ENCODE results near the gene LYRM4. TPM values are rescaled to one million over a fixed set of nuclear protein-coding genes. Genes with fewer than 3 reads are reported as not detected.
"Not testable (repeated sequence)": the region's sequence is repeated elsewhere in the genome, so short reads cannot be mapped to it uniquely, and the experiment has no call there.

Gene LYRM4
- total RNA-seq, 1 experiment from 2014 or later, result 42.5 TPM

GRCh38 chr6:5081955-5082354, 178.8 kb downstream of the LYRM4 start:
- DNase-seq (ENCODE audit: low read depth), result peak; percentile 42

- no peak for DNase-seq (ENCODE audit: low read depth)
Measured at GRCh38 chr6:5081182-5081581, 179.6 kb downstream of the LYRM4 start.

- no peak for DNase-seq (ENCODE audit: low read depth)
Measured at GRCh38 chr6:5080574-5080973, 180.2 kb downstream of the LYRM4 start.

- no peak for DNase-seq (ENCODE audit: low read depth)
Measured at GRCh38 chr6:5079692-5080091, 181.1 kb downstream of the LYRM4 start.

GRCh38 chr6:5078121-5078669, 182.6 kb downstream of the LYRM4 start:
- DNase-seq (ENCODE audit: low read depth), result peak; percentile 37

GRCh38 chr6:5076931-5077330, 183.8 kb downstream of the LYRM4 start:
- no peak for DNase-seq (ENCODE audit: low read depth)

- no peak for DNase-seq (ENCODE audit: low read depth)
Measured at GRCh38 chr6:5073992-5074391, 186.8 kb downstream of the LYRM4 start.

- DNase-seq (ENCODE audit: low read depth), result no peak
Measured at GRCh38 chr6:5072440-5072839, 188.3 kb downstream of the LYRM4 start.

- DNase-seq (ENCODE audit: low read depth), result no peak
Measured at GRCh38 chr6:5071216-5071615, 189.5 kb downstream of the LYRM4 start.

GRCh38 chr6:5068153-5068751, 192.5 kb downstream of the LYRM4 start:
- DNase-seq (ENCODE audit: low read depth), result no peak

GRCh38 chr6:5067305-5067704, 193.4 kb downstream of the LYRM4 start:
- DNase-seq (ENCODE audit: low read depth), result no peak

- DNase-seq (ENCODE audit: low read depth), result no peak
Measured at GRCh38 chr6:5066456-5067093, 194.2 kb downstream of the LYRM4 start.

GRCh38 chr6:5063617-5064016, 197.1 kb downstream of the LYRM4 start:
- no peak for DNase-seq (ENCODE audit: low read depth)

- no peak for DNase-seq (ENCODE audit: low read depth)
Measured at GRCh38 chr6:5061152-5061551, 199.6 kb downstream of the LYRM4 start.

- DNase-seq (ENCODE audit: low read depth), result not testable (repeated sequence)
Measured at GRCh38 chr6:5060439-5060838, 200.3 kb downstream of the LYRM4 start.

GRCh38 chr6:5059036-5059896, 201.5 kb downstream of the LYRM4 start:
- DNase-seq (ENCODE audit: low read depth), result no peak

Other genes starting within 250 kb of the LYRM4 start
- 0.60 and 2.0 TPM in 2 replicates for gene PPP1R3G, start 175.6 kb downstream of the LYRM4 start, total RNA-seq (2014; rRNA removed; shearing (Covaris generic))
- 15.0 and 21.9 TPM in 2 replicates for gene FARS2, start 563 bp upstream of the LYRM4 start, total RNA-seq (2014; rRNA removed; shearing (Covaris generic))